Hippocampal formation (tissue), 2 donors: Measurements from ENCODE around the gene PFDN5.
"Not testable (repeated sequence)": the region's sequence is repeated elsewhere in the genome, so short reads cannot be mapped to it uniquely, and the experiment has no call there.

Source experiments
- DNase-seq, 2 donors: peaks; one replicate each; lab custom pipeline; 2025; lab: John Stamatoyannopoulos, UW

PFDN5 gene

GRCh38 chr12:53327435-53328042 lies 32.2 kb downstream of the PFDN5 start:
- no peak for DNase-seq

DNA sequence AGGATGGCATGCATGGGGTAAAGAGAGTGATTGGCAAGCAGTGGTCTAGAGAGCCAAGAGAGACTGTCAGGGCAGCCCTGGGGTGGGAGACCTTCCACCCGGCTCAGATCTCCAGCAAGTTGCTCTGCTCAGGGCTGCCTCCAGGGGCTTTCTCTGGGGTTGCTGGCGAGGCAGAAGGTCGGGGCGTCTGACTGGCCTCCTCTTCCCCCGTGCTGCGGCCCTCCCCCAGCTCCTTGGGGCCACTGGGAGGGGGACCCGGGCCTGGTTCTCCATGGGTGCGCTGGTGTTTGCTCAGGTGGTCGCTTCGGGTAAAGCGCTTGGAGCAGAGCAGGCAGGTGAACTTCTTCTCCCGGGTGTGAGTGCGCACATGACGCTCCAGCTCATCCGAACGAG lies 32.7 kb downstream of the PFDN5 start:
- DNase-seq, result no peak

GRCh38 chr12:53330671-53331070 lies 35.3 kb downstream of the PFDN5 start:
- no peak for DNase-seq

- DNase-seq, result not testable (repeated sequence)
Measured at GRCh38 chr12:53332339-53332738, 37.0 kb downstream of the PFDN5 start.

DNA sequence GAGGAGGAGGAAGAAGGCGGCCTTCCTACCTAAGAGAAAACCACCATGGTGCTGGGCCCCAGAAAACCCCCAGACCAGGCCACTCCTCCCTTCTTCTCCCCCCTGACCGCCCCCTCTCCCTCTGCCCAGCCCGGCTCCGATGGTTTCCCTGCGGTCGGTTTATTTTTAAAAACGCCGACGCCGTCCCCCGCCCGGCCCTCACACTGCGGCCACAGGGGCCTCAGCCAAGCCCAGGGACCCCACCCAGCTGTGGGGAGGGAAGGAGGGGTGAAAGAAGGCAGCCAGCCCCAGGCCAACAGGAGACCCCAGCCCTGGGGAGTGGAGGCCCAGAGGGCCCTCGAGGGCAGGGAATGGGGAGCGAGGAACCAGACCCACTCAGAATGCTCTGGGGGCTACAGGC lies 37.4 kb downstream of the PFDN5 start:
- no peak for DNase-seq

GRCh38 chr12:53333289-53333688 lies 37.9 kb downstream of the PFDN5 start:
- DNase-seq, result no peak

- no peak for DNase-seq
Measured at GRCh38 chr12:53333845-53334244, 38.5 kb downstream of the PFDN5 start.

DNA sequence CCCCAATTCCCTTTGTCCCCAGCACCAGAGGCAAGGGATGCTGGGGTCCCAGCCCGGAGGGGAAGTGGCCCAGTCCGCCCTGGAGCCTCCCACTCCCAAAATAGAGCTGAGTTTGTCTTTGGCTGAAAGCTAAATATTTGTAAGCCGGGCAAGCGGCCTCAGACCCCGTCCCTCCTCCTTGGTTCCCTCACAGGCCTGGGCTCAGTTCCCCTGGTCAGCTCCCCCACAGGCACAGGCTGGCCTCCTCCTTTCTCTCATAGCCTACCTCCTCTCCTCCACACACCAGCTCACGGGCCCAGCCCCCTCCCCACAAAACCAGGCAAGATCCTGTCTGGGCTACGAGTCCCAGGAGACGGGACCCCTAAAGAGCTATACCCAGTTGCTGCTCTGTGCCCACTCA lies 39.5 kb downstream of the PFDN5 start:
- no peak for DNase-seq

DNA sequence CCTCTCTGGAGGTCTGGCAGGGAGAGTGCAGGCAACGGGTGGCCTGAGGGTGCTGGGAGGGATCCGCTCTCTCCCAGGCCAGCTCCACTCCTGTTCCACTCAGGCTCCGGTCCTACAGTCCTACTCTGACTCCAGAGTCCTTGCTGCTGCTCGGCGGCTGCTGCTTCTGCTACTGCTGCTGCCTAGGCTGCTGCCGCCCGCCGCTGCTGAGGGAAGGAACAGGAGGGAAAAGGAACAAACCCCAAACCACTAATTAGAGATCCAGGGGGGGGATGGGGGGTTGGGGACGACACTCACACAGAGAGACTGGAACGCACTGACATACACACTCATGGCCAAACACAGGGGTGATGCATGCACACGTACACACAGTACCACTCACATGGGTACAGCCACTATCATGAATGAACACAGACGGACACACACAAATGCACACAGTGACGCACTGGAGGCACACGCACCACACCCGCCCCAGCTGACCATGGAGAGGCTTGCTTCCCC lies 40.9 kb downstream of the PFDN5 start, which contains the start of gene SP7:
TSS of gene SP7 (minus strand) at position 174 of the 501 bp plus-strand sequence. CDS start 708 bp downstream, outside the sequence.
- DNase-seq, result no peak

DNA sequence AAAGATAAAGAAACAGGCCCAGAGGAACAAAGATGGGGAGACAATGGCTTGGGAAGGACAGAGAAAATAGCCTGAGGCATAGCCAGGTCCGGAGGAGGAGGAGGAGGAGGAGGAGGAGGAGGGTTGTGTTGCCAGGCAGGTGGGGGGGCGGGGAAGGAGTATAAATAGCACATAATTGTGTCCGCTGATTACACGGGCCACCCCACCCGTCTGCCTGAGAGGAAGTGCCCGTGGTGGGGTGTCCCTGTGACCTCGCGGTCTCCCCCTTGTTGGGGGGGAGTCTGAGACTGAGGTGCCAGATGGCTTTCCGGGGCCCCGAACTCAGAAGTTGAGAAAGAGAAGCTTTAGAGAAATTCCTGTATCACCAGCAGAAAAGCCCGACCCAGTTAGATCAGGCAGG lies 42.7 kb downstream of the PFDN5 start:
- no peak for DNase-seq

DNA sequence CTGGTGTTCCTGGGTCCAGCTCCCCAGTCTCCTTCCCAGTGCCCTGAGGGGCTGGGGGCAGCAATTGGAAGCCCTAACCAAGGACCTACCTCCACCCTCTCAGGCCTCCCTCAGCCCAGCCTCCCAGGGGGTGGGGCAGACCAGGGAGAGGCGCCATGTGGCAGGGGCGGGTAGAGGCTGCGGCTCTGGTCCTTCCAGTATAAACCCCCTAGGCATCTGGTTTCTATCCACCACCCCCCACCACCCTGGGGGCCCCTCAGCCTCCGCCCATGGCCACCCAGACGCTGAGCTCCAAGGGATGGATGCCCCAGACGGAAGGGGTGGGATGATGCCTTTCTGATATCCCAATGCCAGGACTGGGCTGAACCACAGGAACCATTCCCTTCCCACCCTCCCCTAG lies 43.6 kb downstream of the PFDN5 start:
- no peak for DNase-seq

GRCh38 chr12:53340398-53340797 lies 45.1 kb downstream of the PFDN5 start:
- no peak for DNase-seq

- DNase-seq, result no peak
Measured at GRCh38 chr12:53343449-53343848, 48.1 kb downstream of the PFDN5 start.

DNA sequence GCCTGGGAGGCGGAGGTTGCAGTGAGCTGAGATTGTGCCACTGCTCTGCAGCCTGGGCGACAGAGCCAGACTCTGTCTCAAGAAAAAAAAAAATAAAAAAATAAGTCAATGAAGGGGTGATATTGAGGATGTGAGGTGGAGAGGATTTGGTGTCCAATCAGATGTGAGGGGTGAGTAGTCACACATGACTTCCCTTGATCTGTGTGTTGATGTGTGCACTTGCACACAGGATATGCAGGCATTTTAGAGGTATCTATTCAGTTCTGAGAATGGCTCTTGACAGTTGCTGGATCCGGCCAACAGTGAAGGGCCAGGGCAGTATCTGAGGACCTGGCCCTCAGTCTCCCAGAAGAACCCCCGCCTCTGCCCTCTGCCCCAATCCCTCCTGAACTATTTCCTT lies 48.6 kb downstream of the PFDN5 start:
- no peak for DNase-seq

DNA sequence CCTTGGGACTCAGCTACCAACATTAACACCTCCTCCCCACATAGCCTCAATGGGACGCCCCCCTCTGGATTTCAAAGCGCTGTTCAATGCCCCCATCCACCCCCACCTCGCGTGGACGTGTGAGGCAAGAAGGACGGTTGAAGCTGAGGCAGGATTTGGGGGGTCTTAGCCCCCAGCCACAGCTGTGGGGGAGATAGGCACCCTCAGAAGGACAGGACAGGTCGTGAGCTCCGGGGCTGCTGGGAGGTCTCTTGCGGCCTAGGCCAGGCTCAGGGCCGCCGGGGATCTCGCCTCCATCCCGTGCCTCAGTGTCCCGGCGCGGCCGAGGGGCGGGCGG lies 49.1 kb downstream of the PFDN5 start:
- DNase-seq, result no peak

DNA sequence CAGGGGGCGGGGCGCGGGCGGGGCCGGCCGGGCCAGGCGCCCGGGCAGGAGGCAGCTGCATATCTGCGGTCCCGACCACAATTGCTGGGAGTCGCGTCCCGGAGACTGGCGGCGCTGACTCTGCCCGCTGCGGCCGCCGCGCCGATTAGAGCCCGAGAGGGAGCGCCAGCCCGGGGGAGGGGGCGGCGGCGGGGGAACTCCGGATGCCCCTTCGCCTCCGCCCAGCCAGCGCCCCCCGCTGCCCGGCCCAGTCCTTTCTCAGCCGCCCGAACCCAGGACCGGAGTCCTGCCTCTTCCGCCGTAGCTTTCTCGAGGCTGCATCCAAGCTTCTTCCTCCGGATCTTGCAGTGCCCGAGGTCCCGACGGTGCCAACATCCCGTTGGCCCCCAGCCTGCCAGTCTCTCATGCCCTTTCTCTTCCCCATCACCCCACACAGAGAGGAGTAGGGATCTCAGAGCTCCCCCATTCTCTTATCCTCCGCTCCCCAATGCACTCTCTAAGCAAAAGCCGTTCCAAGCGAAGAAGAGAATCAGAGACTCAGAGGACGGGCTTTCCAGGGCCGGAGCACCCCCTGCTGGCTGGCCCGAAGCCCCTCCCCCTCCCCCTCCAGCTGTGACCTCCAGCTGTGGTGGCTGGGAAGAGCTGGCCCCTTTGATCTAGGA lies 49.6 kb downstream of the PFDN5 start:
- DNase-seq, result peak; percentile 82 to 91

GRCh38 chr12:53345486-53346188 lies 50.3 kb downstream of the PFDN5 start:
- DNase-seq, result no peak

GRCh38 chr12:53346491-53346890 lies 51.1 kb downstream of the PFDN5 start:
- DNase-seq, result no peak

- no peak for DNase-seq
Measured at GRCh38 chr12:53347905-53348304, 52.6 kb downstream of the PFDN5 start.
